Smooth muscle cell (in vitro differentiated cells): ENCODE measurements around the gene C1GALT1C1L. TPM values are rescaled to one million over a fixed set of nuclear protein-coding genes. Genes with fewer than 3 reads are reported as not detected.
"Not testable (repeated sequence)": the region's sequence is repeated elsewhere in the genome, so short reads cannot be mapped to it uniquely, and the experiment has no call there.

Source experiments
- DNase-seq: peaks from one replicate; lab custom pipeline; 2025; ENCODE audit not compliant: unreplicated experiment; lab: John Stamatoyannopoulos, UW
- H2AFZ ChIP-seq: fragments of 200-600 bp; sonication (generic); 2 replicates; pipeline ENCODE4 v1.6.0; 2016; ENCODE audit warnings: antibody characterized with exemption, low read depth, mild to moderate bottlenecking
- H3F3A ChIP-seq: fragments of 200-600 bp; sonication (generic); 2 replicates; pipeline ENCODE4 v1.6.0; 2017; ENCODE audit warnings: antibody characterized with exemption, low read depth
- H3K27ac ChIP-seq: fragments of 200-600 bp; sonication (generic); 2 replicates; pipeline ENCODE4 v1.5.1; 2016; ENCODE audit warnings: low read depth, mild to moderate bottlenecking
- H3K27me3 ChIP-seq: fragments of 200-600 bp; sonication (generic); 2 replicates; pipeline ENCODE4 v1.6.1; 2016; ENCODE audit warnings: low read depth, mild to moderate bottlenecking
- H3K36me3 ChIP-seq: fragments of 200-600 bp; sonication (generic); 2 replicates; pipeline ENCODE4 v1.5.1; 2016; ENCODE audit warnings: low read depth
- H3K4me1 ChIP-seq: fragments of 200-600 bp; sonication (generic); 2 replicates; pipeline ENCODE4 v1.5.1; 2016; ENCODE audit warnings: low read depth
- H3K4me2 ChIP-seq: fragments of 200-600 bp; sonication (generic); 2 replicates; pipeline ENCODE4 v1.6.0; 2016; ENCODE audit warnings: mild to moderate bottlenecking
- H3K4me3 ChIP-seq: fragments of 200-600 bp; sonication (generic); 2 replicates; pipeline ENCODE4 v1.5.1; 2016; ENCODE audit warnings: mild to moderate bottlenecking
- H3K79me2 ChIP-seq: fragments of 200-600 bp; sonication (generic); 2 replicates; pipeline ENCODE4 v1.6.0; 2016; ENCODE audit warnings: low read depth, mild to moderate bottlenecking
- H3K9ac ChIP-seq: fragments of 200-600 bp; sonication (generic); 2 replicates; pipeline ENCODE4 v1.6.0; 2016; ENCODE audit warnings: low read depth
- H3K9me3 ChIP-seq: fragments of 200-600 bp; sonication (generic); replicated peaks from 2 replicates; pipeline ENCODE4 v1.5.1; 2016; ENCODE audit warnings: low read depth
- H4K20me1 ChIP-seq: fragments of 200-600 bp; sonication (generic); 2 replicates; pipeline ENCODE4 v1.6.0; 2016; ENCODE audit warnings: low read depth
- WGBS: methylation state at CpG from one replicate; pipeline ENCODE4 v1.1.7; 2016; ENCODE audit warnings: low lambda C conversion rate; 5-methylcytosine and 5-hydroxymethylcytosine counted together
- polyA plus RNA-seq: library from polyadenylated mRNA; unstranded; fragments of >200 nt; fragmentation: Nextera tagmentation; extraction: Ambion mirVana; gene quantifications from 2 replicates; pipeline ENCODE4 v1.2.1, GENCODE V29; 2016
- total RNA-seq: library from RNA; depleted of rRNA; stranded (reverse); fragments of >200 nt; gene quantifications from 2 replicates; pipeline ENCODE4 v1.2.3, GENCODE V29; 2014
- TF ChIP-seq, protein P1 (sequence below): fragments of 200-600 bp; sonication (generic); IDR thresholded peaks from 2 replicates; pipeline ENCODE4 v1.5.1; 2017; ENCODE audit warnings: borderline replicate concordance, mild to moderate bottlenecking, antibody characterized with exemption; ENCODE audit not compliant: insufficient read depth, poor library complexity, severe bottlenecking

Gene C1GALT1C1L
- total and polyA plus RNA-seq, 2 experiments from 2014 or later: 0.14 TPM; not detected in 1

DNA sequence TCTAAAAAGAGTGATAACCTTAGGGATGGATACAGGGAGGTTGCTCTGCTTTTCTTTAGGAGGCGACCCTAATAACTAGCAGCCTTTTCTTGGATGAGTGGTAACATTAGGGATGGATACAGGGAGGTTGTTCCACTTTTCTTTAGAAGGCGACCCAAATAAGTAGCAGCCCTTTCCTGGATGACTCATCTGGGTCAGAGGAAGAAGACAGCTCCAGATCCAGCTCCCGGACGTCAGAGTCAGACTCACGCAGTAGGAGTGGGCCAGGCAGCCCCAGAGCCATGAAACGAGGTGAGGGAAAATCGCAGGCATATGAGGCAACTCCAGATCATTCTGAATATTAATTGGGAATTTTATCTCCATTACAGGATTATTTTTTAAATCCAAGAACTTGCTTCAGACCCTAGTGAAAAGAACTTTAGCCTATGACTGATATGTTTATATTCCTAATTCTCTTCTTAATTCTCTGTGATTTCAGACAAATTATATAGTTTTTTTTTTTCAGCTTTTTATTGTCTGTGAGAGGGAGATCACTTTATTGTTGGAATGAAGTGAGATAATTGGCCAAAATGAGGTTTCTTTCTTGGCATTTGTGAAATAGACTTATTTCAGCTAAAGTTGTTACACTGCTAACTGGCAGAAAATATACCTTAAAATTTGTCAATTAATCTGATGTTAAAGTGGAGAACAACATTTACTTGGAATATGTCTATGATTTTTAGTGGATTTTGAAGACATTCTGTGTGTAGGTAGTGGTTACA is 31.2 kb upstream of the C1GALT1C1L start:
- Histone ChIP-seq H3K36me3 (no peaks in the 10 kb centered on the region), H4K20me1 (no peaks in the 10 kb centered on the region), H3F3A (no peaks in the 10 kb centered on the region), H3K4me2 (no peak overlapping the region), H2AFZ (peak overlapping the region; percentile 22), H3K9ac (no peak overlapping the region), H3K79me2 (no peaks in the 10 kb centered on the region), H3K4me1 (no peaks in the 10 kb centered on the region), H3K9me3 (no peaks in the 10 kb centered on the region), H3K27ac (peak overlapping the region; percentile 37), H3K4me3 (no peak overlapping the region), H3K27me3 (no peaks in the 10 kb centered on the region)
- WGBS: 27% methylated on average over 7 of the region's 7 CpGs
- DNase-seq: no peak
- TF ChIP-seq, protein P1, sequence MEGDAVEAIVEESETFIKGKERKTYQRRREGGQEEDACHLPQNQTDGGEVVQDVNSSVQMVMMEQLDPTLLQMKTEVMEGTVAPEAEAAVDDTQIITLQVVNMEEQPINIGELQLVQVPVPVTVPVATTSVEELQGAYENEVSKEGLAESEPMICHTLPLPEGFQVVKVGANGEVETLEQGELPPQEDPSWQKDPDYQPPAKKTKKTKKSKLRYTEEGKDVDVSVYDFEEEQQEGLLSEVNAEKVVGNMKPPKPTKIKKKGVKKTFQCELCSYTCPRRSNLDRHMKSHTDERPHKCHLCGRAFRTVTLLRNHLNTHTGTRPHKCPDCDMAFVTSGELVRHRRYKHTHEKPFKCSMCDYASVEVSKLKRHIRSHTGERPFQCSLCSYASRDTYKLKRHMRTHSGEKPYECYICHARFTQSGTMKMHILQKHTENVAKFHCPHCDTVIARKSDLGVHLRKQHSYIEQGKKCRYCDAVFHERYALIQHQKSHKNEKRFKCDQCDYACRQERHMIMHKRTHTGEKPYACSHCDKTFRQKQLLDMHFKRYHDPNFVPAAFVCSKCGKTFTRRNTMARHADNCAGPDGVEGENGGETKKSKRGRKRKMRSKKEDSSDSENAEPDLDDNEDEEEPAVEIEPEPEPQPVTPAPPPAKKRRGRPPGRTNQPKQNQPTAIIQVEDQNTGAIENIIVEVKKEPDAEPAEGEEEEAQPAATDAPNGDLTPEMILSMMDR: no peak

DNA sequence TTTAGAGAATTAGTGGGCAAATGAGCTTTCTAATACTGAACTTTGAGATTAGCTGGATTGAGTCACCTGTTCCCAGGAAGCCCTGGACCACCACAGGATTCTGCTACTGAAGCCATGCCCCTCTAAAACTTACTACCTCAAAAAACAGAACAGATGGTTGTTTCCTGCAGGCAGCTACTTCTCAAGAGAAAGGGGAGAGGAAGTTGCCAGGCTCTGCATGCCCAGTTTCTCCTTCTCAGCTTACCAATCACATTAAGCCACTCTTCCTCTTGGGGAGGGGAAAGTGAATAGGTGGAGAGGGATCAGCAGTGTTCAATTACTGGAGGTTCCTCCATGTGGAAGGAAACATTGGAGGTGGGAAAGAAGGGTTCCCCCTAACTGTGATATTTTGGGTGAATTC is 24.9 kb upstream of the C1GALT1C1L start:
- no peak overlapping the region for H3K4me2 ChIP-seq
- no peak overlapping the region for H3K4me3 ChIP-seq
- H3K36me3 ChIP-seq: no peaks in the 10 kb centered on the region
- H4K20me1 ChIP-seq: no peaks in the 10 kb centered on the region
- H3K79me2 ChIP-seq: no peaks in the 10 kb centered on the region
- TF ChIP-seq, protein P1: no peak
- no peaks in the 10 kb centered on the region for H3K27me3 ChIP-seq
- no peaks in the 10 kb centered on the region for H3K4me1 ChIP-seq
- no peak overlapping the region for H3K27ac ChIP-seq
- no peak overlapping the region for H3K9ac ChIP-seq
- no peak overlapping the region for H2AFZ ChIP-seq
- DNase-seq: no peak
- no peaks in the 10 kb centered on the region for H3K9me3 ChIP-seq
- H3F3A ChIP-seq: no peaks in the 10 kb centered on the region

DNA sequence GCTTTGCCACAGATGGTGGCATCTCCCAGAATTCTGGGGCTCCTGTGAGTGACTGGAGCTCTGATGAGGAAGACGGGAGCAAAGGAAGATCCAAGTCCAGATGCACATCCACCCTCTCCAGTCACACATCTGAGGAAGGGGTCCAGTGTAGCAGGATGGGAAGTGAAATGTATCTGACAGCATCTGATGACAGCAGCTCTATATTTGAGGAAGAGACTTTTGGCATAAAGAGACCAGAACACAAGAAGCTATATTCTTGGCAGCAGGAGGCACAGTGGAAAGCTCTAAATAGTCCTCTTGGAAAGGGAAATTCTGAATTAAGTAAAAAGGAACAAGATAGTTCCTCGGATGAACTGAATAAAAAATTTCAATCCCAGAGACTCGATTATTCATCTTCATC is 23.5 kb upstream of the C1GALT1C1L start:
- Histone ChIP-seq H3K9me3 (no peaks in the 10 kb centered on the region), H3K79me2 (no peaks in the 10 kb centered on the region), H2AFZ (no peak overlapping the region), H3K27me3 (no peaks in the 10 kb centered on the region), H3K36me3 (no peaks in the 10 kb centered on the region), H4K20me1 (no peaks in the 10 kb centered on the region), H3K9ac (no peak overlapping the region), H3K27ac (no peak overlapping the region), H3K4me3 (no peak overlapping the region), H3K4me2 (no peak overlapping the region), H3F3A (no peaks in the 10 kb centered on the region), H3K4me1 (no peaks in the 10 kb centered on the region)
- 93% methylated on average over 3 of the region's 3 CpGs for WGBS
- TF ChIP-seq, protein P1: no peak
- no peak for DNase-seq

DNA sequence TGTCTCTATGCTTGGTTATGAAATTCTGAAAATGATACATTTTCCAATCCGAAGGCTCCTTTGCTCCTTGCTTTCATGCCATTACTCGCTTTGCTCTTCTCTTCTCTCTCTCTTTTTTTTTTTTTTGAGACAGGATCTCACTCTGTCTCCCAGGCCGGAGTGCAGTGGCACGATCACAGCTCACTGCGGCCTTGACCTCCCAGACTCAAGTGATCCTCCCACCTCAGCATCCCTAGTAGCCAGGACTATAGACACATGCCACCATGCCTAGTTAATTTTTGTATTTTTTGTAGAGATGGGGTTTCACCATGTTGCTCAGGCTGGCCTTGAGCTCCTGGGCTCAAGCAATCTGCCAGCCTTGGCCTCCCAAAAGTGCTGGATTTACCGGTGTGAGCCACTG is 21.9 kb upstream of the C1GALT1C1L start:
- not testable (repeated sequence) for H3K9ac ChIP-seq, H3K79me2 ChIP-seq, H3K4me1 ChIP-seq, H3F3A ChIP-seq, H3K27ac ChIP-seq, H4K20me1 ChIP-seq, H3K27me3 ChIP-seq, H3K9me3 ChIP-seq, H3K4me3 ChIP-seq, DNase-seq, H3K36me3 ChIP-seq, H3K4me2 ChIP-seq, H2AFZ ChIP-seq
- 94% methylated on average over 6 of the region's 6 CpGs for WGBS
